ENCODE data around the gene POLR3B. TPM values are rescaled to one million over a fixed set of nuclear protein-coding genes. Genes with fewer than 3 reads are reported as not detected.

POLR3B gene
- total RNA-seq, 1 experiment from 2014 or later = 17.1 TPM

- no peak for DNase-seq (ENCODE audit: extremely low read depth, low read depth)
Observed at GRCh38 chr12:106521901-106522300, 164.4 kb downstream of the POLR3B start.

- no peak for DNase-seq (ENCODE audit: extremely low read depth, low read depth)
Observed at GRCh38 chr12:106522708-106523107, 165.2 kb downstream of the POLR3B start.

GRCh38 chr12:106527356-106527755 lies 169.8 kb downstream of the POLR3B start:
- no peak for DNase-seq (ENCODE audit: extremely low read depth, low read depth)

GRCh38 chr12:106541201-106541600 lies 183.7 kb downstream of the POLR3B start:
- DNase-seq (ENCODE audit: extremely low read depth, low read depth) = no peak

- no peak for DNase-seq (ENCODE audit: extremely low read depth, low read depth)
Observed at GRCh38 chr12:106551410-106551809, 193.9 kb downstream of the POLR3B start.

GRCh38 chr12:106552228-106552627 lies 194.7 kb downstream of the POLR3B start:
- DNase-seq (ENCODE audit: extremely low read depth, low read depth) = no peak

Other genes starting within 250 kb of the POLR3B start
- gene NUAK1, start 218.8 kb upstream of the POLR3B start, total RNA-seq (2014; rRNA removed; shearing (Covaris generic)) = 13.4 and 19.5 TPM in 2 replicates
- gene CKAP4, start 109.7 kb upstream of the POLR3B start, total RNA-seq (2014; rRNA removed; shearing (Covaris generic)) = 94.6 and 99.3 TPM in 2 replicates
- 15.8 and 16.4 TPM in 2 replicates for gene TCP11L2, start 55.0 kb upstream of the POLR3B start, total RNA-seq (2014; rRNA removed; shearing (Covaris generic))
- not detected in 2 replicates for gene RFX4, start 225.3 kb downstream of the POLR3B start, total RNA-seq (2014; rRNA removed; shearing (Covaris generic))